ENCODE data around the gene LTN1. TPM values are rescaled to one million over a fixed set of nuclear protein-coding genes. Genes with fewer than 3 reads are reported as not detected.
A peak's percentile ranks its signal among the peaks of the same experiment; 100 is the strongest.

The LTN1 gene
- polyA plus RNA-seq, 3 donors from 2014 or later, result 9.9 to 19.1 (median 11.3) TPM

DNA sequence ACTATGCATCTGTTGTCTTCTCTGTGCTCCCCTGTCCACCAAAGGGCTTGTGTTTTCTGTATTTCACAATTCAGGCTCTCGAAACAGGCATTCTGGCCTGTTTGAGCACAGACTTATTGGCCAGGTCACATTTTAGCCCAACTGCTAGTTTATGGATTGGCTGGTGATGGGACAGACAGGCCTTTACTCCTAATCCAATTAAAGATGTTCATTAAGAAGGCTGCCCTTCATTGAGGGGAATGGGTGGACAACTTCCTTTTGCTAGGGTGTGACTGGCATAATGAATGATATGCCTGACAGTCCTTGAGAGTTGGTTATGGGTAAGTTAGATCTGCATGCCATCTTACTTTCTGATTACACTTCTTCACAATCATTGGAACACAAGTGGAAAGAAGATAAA is 86.4 kb downstream of the LTN1 start:
- Mint-ChIP-seq H3K4me1 (no peaks in the 10 kb centered on the region), H3K27ac (no peak overlapping the region), H3K9me3 (no peaks in the 10 kb centered on the region), H3K27me3 (ENCODE audit: low read depth in 3 of 3) (peaks cover 7 to 11% (median 9%) of the 10 kb centered on the region in 3 donors), H3K36me3 (no peaks in the 10 kb centered on the region), H3K4me3 (no peak overlapping the region)
- no peak for DNase-seq

DNA sequence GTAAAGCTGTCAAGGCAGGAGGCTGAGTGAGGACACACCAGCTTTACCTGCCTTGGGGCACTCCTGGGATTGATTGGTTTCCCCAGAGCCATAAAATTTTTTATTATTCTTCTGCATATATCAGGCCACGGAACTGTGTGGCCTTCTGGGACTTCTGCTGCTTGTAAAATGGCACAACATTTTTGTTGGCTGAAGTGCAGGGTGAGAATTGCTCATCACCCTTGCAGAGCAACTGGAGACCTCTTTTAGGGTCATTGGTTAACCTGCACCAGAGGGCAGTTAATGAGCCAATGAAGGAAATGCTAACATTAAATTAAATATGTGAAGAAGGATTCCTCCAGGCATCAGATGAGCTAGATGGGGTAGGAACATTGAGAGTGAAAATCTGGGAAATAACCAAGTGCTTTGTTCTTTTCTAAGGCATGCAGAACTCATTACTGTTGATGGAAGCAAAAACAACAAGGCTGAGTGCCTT is 87.7 kb downstream of the LTN1 start:
- DNase-seq, result no peak
- no peaks in the 10 kb centered on the region for H3K9me3 Mint-ChIP-seq
- H3K27me3 Mint-ChIP-seq (ENCODE audit: low read depth in 3 of 3), result peaks cover 7 to 11% (median 9%) of the 10 kb centered on the region in 3 donors
- no peaks in the 10 kb centered on the region for H3K4me1 Mint-ChIP-seq
- no peak overlapping the region for H3K27ac Mint-ChIP-seq
- H3K4me3 Mint-ChIP-seq, result no peak overlapping the region
- no peaks in the 10 kb centered on the region for H3K36me3 Mint-ChIP-seq

DNA sequence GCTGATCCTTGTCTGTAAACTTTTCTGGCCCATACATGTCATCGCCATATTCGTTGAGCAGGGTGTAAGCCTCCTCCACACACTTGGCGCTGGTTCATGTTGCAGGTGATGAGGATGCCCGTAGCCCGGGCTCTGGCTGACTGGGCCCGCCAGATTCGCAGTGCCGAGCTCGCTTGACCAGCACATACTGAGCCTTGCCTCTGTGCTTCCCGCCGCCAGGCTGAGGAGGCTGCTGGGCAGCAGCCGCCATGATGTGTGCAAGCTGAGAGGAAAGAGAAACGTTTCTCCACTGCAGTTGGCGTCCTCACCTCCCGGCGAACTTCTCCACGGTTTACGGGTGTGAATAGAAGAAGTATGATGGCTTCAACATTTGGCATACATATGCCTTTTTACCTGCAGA is 89.2 kb downstream of the LTN1 start:
- no peak for DNase-seq
- Mint-ChIP-seq H3K27ac (no peak overlapping the region), H3K27me3 (ENCODE audit: low read depth in 3 of 3) (peaks cover 7 to 9% (median 8%) of the 10 kb centered on the region in 3 donors), H3K36me3 (no peaks in the 10 kb centered on the region), H3K4me3 (no peak overlapping the region), H3K9me3 (no peaks in the 10 kb centered on the region), H3K4me1 (no peaks in the 10 kb centered on the region)

DNA sequence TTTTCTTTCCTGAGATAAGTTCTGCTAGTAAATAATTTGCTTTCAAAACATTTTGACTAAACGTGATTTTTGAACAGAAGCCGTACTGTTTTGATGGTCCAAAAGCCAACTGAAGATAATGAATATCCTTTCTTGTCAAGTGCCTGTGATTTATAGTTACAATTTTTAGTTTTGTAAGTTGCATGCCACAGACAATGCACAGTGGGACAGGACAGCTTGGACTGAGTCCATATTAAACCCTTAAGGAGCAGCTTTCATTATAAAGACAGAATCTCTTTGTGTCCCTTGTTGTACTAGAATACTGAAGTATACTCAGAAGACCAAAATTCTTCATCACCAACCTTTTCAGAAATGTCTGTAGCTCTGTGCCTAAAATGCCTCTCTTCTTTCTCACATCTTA is 92.2 kb downstream of the LTN1 start:
- peaks cover 0 to 2% (median 0%) of the 10 kb centered on the region in 6 donors for H3K9me3 Mint-ChIP-seq
- no peak for DNase-seq
- no peak overlapping the region for H3K27ac Mint-ChIP-seq
- H3K27me3 Mint-ChIP-seq (ENCODE audit: low read depth in 3 of 3), result peaks cover 9 to 12% (median 9%) of the 10 kb centered on the region in 3 donors
- H3K4me3 Mint-ChIP-seq, result no peak overlapping the region
- H3K36me3 Mint-ChIP-seq, result peaks cover 0 to 7% (median 6%) of the 10 kb centered on the region in 3 donors
- H3K4me1 Mint-ChIP-seq, result no peaks in the 10 kb centered on the region

DNA sequence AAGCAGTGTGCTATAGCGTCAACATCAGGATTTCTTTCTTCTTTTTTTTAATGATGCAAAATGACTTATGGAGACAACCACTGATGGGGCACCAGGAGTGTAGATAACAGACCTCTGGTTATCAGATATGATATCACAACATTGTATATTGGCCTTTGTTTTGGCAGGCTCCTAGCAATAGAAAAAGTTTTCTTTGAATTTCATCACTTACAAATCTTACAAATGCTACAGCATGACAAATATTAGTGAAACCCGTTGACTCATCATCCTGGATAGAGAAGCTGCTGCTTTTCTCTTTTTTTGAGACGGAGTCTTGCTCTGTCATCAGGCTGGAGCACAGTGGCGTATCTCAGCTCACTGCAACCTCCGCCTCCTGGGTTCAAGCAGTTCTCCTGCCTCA is 92.9 kb downstream of the LTN1 start:
- Mint-ChIP-seq H3K36me3 (peaks cover 0 to 7% (median 6%) of the 10 kb centered on the region in 3 donors), H3K4me3 (no peak overlapping the region)

DNA sequence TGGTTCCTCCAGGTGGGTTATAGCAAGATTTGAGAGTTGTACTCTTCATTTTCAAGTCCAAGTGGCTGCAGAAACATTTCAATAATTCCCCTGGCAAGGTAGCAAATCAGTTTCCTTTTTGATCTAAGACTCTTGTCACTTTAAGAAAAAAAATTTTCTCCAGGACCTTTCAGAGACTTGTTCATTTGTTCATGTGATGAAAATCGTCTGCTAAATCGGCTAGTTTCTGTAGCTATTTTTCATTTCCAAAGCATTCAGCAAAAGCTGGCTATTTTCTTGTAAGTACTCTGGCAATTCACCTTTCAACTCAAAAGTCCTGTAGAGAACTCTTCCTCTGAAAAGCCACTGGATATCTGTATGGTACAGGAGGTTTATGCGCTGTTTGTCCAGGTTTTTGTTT is 93.5 kb downstream of the LTN1 start:
- no peak overlapping the region for H3K27ac Mint-ChIP-seq

More for the DNA sequence above, 92.9 kb downstream of the LTN1 start:
- Mint-ChIP-seq H3K27ac (no peak overlapping the region), H3K27me3 (ENCODE audit: low read depth in 3 of 3) (peaks cover 7 to 12% (median 9%) of the 10 kb centered on the region in 3 donors), H3K9me3 (peaks cover 0 to 2% (median 0%) of the 10 kb centered on the region in 6 donors), H3K4me1 (no peaks in the 10 kb centered on the region)
- no peak for DNase-seq

DNA sequence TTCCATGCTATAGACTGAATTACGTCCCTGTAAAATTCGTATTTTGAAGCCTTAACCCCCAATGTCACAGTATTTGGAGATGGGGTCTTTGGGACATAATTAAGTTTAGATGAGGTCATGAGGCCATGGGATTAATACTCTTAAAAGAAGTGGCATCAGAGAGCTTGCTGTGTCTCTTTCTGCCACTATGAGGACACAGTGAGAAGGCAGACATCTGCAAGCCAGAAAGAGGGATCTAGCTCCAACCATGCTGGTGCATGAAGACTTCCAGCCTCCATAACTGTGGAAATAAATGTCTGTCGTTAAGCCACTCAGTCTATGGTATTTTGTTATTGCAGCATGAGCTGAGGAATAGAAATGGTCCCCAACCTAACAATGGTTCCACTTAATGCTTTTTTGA is 99.0 kb downstream of the LTN1 start:
- H3K27ac Mint-ChIP-seq, result no peak overlapping the region
- H3K4me3 Mint-ChIP-seq, result no peak overlapping the region
- DNase-seq, result no peak
- no peaks in the 10 kb centered on the region for H3K4me1 Mint-ChIP-seq
- peaks cover 0 to 10% (median 6%) of the 10 kb centered on the region in 3 donors for H3K36me3 Mint-ChIP-seq
- H3K9me3 Mint-ChIP-seq, result peaks cover 0 to 2% (median 0%) of the 10 kb centered on the region in 6 donors
- peaks cover 4 to 14% (median 10%) of the 10 kb centered on the region in 3 donors for H3K27me3 Mint-ChIP-seq (ENCODE audit: low read depth in 3 of 3)

More for the DNA sequence above, 93.5 kb downstream of the LTN1 start:
- Mint-ChIP-seq H3K9me3 (peaks cover 0 to 2% (median 0%) of the 10 kb centered on the region in 6 donors), H3K27me3 (ENCODE audit: low read depth in 3 of 3) (peaks cover 7 to 12% (median 9%) of the 10 kb centered on the region in 3 donors), H3K4me1 (no peaks in the 10 kb centered on the region), H3K36me3 (peaks cover 0 to 7% (median 6%) of the 10 kb centered on the region in 3 donors), H3K4me3 (no peak overlapping the region)
- no peak for DNase-seq

DNA sequence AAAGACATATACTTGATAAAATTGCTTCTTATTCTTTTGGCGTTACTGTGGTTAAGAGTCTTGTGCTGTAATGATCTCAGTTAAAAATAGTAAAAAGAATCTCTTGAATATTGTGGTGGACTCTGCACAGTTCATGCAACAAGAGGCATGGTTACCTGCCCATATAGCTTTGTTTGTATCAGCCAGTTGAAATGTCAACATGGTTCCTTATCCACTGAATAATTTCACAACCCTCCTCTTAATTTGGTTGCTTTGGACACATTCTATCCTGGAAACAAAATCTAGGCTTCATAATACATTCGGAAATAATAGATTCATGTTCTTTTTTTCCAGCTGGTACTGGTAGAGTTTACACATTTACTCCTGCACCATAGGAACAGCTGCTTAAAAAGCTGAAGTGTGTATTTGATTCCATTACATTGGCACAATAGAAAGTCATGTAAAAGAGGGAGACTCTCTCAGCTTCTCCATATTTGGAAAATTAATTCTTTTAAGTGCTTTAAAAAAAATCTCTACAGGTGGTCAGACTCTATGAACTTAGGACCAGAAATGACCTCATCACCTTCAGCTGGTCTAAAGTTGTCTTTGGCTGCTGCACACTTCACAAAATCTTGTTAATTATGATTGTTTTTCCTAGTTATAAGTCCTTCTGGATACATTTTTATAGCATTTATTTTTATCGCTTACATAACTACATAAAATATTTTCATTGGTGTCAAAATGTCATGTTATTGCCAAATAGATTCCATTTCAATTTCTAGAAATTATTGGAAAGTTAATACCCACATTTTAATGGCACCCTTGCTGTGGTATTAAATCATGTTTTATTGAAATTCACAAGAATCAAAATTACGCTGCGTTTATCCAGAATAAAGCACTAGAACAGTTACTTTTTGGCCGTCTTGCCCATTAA is 100.2 kb downstream of the LTN1 start:
- no peak for DNase-seq
- H3K4me3 Mint-ChIP-seq, result no peak overlapping the region
- H3K27ac Mint-ChIP-seq, result no peak overlapping the region
- no peaks in the 10 kb centered on the region for H3K4me1 Mint-ChIP-seq
- peaks cover 0 to 10% (median 6%) of the 10 kb centered on the region in 3 donors for H3K36me3 Mint-ChIP-seq
- peaks cover 0 to 2% (median 0%) of the 10 kb centered on the region in 6 donors for H3K9me3 Mint-ChIP-seq
- peaks cover 2 to 21% (median 12%) of the 10 kb centered on the region in 3 donors for H3K27me3 Mint-ChIP-seq (ENCODE audit: low read depth in 3 of 3)

DNA sequence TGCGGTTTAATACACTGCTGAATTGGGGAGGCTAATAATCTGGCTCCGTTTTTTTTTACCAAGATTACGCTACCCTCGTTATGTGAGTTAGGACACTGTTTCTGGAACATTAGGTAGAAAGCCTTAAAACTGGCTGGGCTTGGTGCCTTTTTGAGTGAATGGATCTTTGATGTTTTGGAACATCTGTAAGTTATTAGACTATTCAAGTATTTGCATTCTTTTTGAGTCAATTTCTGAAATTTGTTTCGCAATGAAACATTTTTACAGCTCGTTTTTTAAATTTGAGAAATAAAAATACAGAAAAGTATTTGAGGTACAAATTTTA is 106.9 kb downstream of the LTN1 start:
- peak overlapping the region; percentile 93 to 97 (median 96) for H3K27ac Mint-ChIP-seq
- DNase-seq, result no peak
- no peaks in the 10 kb centered on the region for H3K9me3 Mint-ChIP-seq
- peak overlapping the region in 4 of 5 donors; percentile 90 to 99 (median 98) for H3K4me3 Mint-ChIP-seq
- peaks cover 22 to 24% of the 10 kb centered on the region in 2 donors for H3K4me1 Mint-ChIP-seq
- peaks cover 9 to 13% (median 12%) of the 10 kb centered on the region in 3 donors for H3K36me3 Mint-ChIP-seq
- H3K27me3 Mint-ChIP-seq (ENCODE audit: low read depth in 3 of 3), result peaks cover 12 to 22% (median 16%) of the 10 kb centered on the region in 3 donors

DNA sequence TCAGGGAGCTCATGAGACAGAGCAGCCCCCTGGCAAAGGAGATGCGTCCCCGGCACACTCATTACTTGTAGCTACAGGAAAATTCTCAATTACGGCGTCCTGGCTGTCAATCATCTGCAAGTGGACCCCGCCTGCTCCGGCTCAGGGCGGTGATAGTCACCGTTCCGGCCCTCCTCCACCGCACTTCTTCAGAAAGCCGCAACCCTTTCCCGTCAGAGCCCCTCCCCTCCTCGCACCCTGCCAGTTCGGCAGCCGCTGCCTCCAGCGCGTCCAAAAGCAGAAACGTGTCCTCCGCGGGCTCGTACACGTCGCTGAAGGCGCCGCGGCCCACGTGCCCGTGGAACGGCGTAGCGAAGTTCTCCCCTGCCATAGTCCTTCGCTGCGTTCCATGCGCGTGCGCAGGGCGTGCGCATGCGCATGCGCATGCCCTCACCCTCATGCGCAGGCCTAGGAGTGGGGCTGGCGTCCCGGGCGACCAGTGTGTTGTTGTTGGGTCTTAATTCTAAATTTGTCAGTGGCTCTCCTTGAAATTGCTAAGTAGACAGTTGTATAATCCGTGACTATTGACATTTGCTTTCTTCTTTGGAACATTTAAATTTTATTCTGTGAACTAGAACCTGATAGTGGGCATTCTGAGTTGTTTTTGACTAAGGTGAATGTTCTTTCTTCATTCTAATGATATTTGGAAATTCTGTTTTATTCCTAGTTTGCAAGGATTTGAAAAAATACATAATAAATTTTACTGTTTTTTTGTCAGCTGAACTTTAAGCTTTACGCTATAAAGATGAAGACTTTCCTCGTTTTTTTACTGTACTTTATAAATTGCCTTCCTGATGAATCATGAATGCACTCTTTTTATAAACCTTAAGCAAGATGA is 107.5 kb downstream of the LTN1 start:
- H3K9me3 Mint-ChIP-seq, result no peaks in the 10 kb centered on the region
- H3K4me3 Mint-ChIP-seq, result peak overlapping the region; percentile 90 to 99 (median 98)
- peak overlapping the region; percentile 93 to 97 (median 96) for H3K27ac Mint-ChIP-seq
- DNase-seq, result peak; percentile 93 to 96 (median 94)
- peaks cover 12 to 20% (median 16%) of the 10 kb centered on the region in 3 donors for H3K27me3 Mint-ChIP-seq (ENCODE audit: low read depth in 3 of 3)
- peaks cover 10 to 13% (median 11%) of the 10 kb centered on the region in 3 donors for H3K36me3 Mint-ChIP-seq
- H3K4me1 Mint-ChIP-seq, result peaks cover 22 to 24% of the 10 kb centered on the region in 2 donors

DNA sequence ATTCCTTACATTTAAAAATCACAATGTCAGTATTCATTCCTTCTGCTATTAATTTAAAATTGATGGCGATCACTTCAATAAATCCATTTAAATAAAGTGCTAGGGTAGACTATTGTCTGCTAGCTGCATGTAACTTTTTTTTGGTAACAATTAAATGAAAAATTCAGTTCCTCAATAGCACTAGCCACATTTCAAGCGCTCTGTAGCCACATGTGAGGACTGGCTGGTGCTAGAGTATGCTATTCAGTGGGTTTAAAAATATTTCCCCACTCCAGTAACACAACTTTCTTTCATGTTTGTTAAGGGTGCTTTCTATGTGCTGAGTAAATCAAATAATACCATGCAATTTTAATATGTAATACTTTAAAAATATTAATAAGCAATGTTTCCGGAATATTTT is 108.2 kb downstream of the LTN1 start:
- Mint-ChIP-seq H3K36me3 (peaks cover 9 to 15% (median 10%) of the 10 kb centered on the region in 3 donors), H3K27me3 (ENCODE audit: low read depth in 3 of 3) (peaks cover 10 to 17% (median 11%) of the 10 kb centered on the region in 3 donors), H3K4me1 (peaks cover 22 to 24% of the 10 kb centered on the region in 2 donors), H3K4me3 (peak overlapping the region; percentile 90 to 99 (median 98)), H3K9me3 (no peaks in the 10 kb centered on the region), H3K27ac (peak overlapping the region; percentile 93 to 97 (median 96))
- peak in 1 of 3 donors; percentile 2 for DNase-seq

DNA sequence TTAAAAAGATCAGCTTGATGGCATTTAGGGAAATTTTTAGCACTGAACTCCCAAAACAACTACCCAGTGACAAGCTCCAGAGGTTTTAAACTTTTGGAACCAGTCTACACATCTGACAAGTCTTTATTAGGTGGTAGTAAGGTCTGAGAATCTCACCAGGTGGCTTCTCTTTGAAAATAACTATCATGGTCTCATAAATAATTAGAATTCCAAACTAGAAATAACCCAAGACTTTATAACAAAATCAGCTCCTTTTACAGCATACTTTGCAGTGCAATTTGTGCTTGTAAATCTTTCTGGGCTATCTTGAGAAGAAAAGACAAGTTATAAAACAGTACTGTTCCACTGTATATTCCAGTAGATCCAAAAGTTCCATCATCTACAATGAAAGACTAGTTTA is 108.7 kb downstream of the LTN1 start:
- no peak for DNase-seq
- H3K4me3 Mint-ChIP-seq, result peak overlapping the region; percentile 18 to 99 (median 97)

DNA sequence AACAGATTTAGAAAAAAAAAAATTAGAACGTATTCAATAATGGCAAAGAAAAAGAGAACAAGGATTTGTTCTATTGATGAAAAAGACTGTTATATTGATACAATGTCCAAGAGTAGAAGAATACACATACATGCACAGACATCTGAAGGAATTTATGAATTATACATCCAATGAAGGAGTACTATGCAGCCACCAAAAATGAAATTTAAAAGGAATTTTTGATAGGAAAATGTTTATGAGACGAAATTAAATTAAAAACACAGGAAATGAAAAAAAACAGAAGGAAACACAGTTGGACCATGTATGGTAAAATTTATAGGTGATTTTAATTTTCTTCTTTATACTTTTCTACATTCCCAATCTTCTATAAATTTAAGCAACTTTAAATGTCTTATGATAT is 110.3 kb downstream of the LTN1 start:
- peaks cover 8 to 11% (median 8%) of the 10 kb centered on the region in 3 donors for H3K27me3 Mint-ChIP-seq (ENCODE audit: low read depth in 3 of 3)
- no peak overlapping the region for H3K4me3 Mint-ChIP-seq
- no peak overlapping the region for H3K27ac Mint-ChIP-seq
- peaks cover 13 to 20% (median 13%) of the 10 kb centered on the region in 3 donors for H3K36me3 Mint-ChIP-seq
- H3K9me3 Mint-ChIP-seq, result no peaks in the 10 kb centered on the region
- no peak for DNase-seq
- H3K4me1 Mint-ChIP-seq, result peaks cover 22 to 24% of the 10 kb centered on the region in 2 donors

More for the DNA sequence above, 108.7 kb downstream of the LTN1 start:
- Mint-ChIP-seq H3K9me3 (no peaks in the 10 kb centered on the region), H3K27ac (peak overlapping the region; percentile 13 to 97 (median 96)), H3K36me3 (peaks cover 9 to 16% (median 10%) of the 10 kb centered on the region in 3 donors), H3K4me1 (peaks cover 22 to 24% of the 10 kb centered on the region in 2 donors), H3K27me3 (ENCODE audit: low read depth in 3 of 3) (peaks cover 10 to 16% (median 11%) of the 10 kb centered on the region in 3 donors)

Data from immature natural killer cell (primary cell).